Esophagus muscularis mucosa (tissue), 4 donors: Measurements from ENCODE around the gene SF3B1. TPM values are rescaled to one million over a fixed set of nuclear protein-coding genes. Genes with fewer than 3 reads are reported as not detected.

ENCODE experiments used
- DNase-seq: peaks from one replicate; pipeline ENCODE4 v3.0.0-alpha.2; 2017; ENCODE audit errors: extremely low spot score
- H3K27ac ChIP-seq, 4 donors: fragments of 200-600 bp; sonication (generic); replicated peaks in 1 of 4; 1 replicate in 3 of 4; 2 replicates in 1 of 4; pipeline ENCODE4 v1.5.1; 2016 to 2019; ENCODE audit warnings: mild to moderate bottlenecking in 1 of 4
- H3K27me3 ChIP-seq, 4 donors: fragments of 200-600 bp; sonication (generic); one replicate each; pipeline versions ENCODE4 v1.5.1 to v1.6.0; 2016 to 2019
- H3K36me3 ChIP-seq, 4 donors: fragments of 200-600 bp; sonication (generic); one replicate each; pipeline ENCODE4 v1.5.1; 2016 to 2019
- H3K4me1 ChIP-seq, 4 donors: fragments of 200-600 bp; sonication (generic); one replicate each; pipeline ENCODE4 v1.5.1; 2016 to 2019
- H3K4me3 ChIP-seq, 4 donors: fragments of 200-600 bp; sonication (generic); 1 replicate in 2 of 4; 2 replicates in 2 of 4; pipeline ENCODE4 v1.5.1; 2016 to 2019; ENCODE audit warnings: mild to moderate bottlenecking in 4 of 4, moderate library complexity in 1 of 4
- H3K9me3 ChIP-seq, 4 donors: fragments of 200-600 bp; sonication (generic); 1 replicate in 3 of 4; 2 replicates in 1 of 4; pipeline ENCODE4 v1.5.1; 2016 to 2019
- EP300 ChIP-seq: sonication (generic); formaldehyde crosslinking; IDR thresholded peaks from one replicate; pipeline ENCODE4 v1.6.1; 2017; ENCODE audit warnings: antibody characterized with exemption
- POLR2A ChIP-seq: fragments of 450-650 bp; IDR thresholded peaks from one replicate; pipeline ENCODE4 v1.6.1; 2017; ENCODE audit warnings: antibody characterized with exemption, moderate library complexity, mild to moderate bottlenecking, low read depth
- POLR2AphosphoS5 ChIP-seq, 2 donors: sonication (generic); formaldehyde crosslinking; IDR thresholded peaks; one replicate each; pipeline ENCODE4 v1.6.1; 2017; ENCODE audit warnings: antibody characterized with exemption in 2 of 2
- WGBS: methylation state at CpG from one replicate; pipeline ENCODE4 v1.1.5; 2018; 5-methylcytosine and 5-hydroxymethylcytosine counted together
- intact Hi-C: fragments of 100-400 bp; cut with DNase I; formaldehyde crosslinking; loops from one replicate; pipeline ENCODE4 v1.15.1; 2023
- total RNA-seq, 4 donors: library from RNA; depleted of rRNA; stranded (reverse); fragments of >200 nt; gene quantifications; one replicate each; pipeline versions ENCODE4 v1.1.0 to v1.2.1, GENCODE V29; 2016
- TF ChIP-seq, protein P1 (sequence below), 3 experiments: fragments of 200-600 bp in 2 of 3; fragments of 450-650 bp in 1 of 3; sonication (generic) in 2 of 3; IDR thresholded peaks; one replicate each; pipeline ENCODE4 v1.5.1; 2017 to 2019; ENCODE audit warnings: antibody characterized with exemption in 3 of 3, mild to moderate bottlenecking in 2 of 3, moderate library complexity in 1 of 3

Gene SF3B1
- total RNA-seq, 4 donors from 2014 or later = 91.5 to 223 (median 130) TPM

DNA sequence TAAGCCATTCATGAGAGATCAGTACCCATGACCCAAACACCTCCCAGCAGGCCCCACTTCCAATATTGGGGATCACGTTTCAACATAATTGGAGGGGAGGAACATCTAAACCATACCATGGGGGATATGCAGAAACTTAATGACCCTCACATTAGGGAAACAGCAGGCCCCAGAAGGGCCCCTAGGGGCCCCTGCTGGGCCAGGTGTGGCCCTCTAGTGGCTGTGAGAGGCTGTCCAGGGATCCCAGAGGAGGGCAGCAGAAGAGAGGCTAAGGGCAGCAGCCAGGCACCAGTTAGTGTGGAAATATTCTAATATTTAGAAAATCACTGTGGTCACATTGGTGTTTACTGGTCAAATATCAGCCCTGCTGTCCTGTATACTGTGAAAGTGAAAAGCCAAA, 75.0 kb downstream of the SF3B1 start:
- no peak for TF ChIP-seq POLR2A
- intact Hi-C loops = no loop called here

DNA sequence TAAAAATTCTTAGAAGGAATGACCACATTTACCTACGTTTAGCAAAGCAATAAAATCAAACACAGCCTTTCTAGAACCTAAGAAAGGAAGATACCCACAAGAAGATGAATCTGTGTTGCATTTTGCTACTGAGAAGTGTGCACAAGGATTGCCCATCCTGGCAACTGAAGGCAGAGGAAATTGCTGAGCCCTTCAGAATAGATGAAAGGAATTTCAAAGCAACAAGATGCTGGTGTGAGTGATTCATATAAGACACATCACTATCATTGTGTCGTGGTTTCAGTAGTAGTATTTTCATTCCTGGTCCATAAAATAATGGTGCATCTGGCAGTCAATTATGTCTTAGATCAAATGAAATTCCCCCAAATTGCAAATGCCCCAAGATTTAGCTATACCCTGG, 75.9 kb downstream of the SF3B1 start:
- H3K4me1 ChIP-seq = no peaks in the 10 kb centered on the region
- WGBS = 63% methylated on average over 2 of the region's 2 CpGs
- intact Hi-C loops = no loop called here
- no peak overlapping the region for H3K4me3 ChIP-seq
- no peaks in the 10 kb centered on the region for H3K9me3 ChIP-seq
- no peaks in the 10 kb centered on the region for H3K27me3 ChIP-seq
- TF ChIP-seq POLR2A (no peak), POLR2AphosphoS5 (IDR thresholded peaks at IDR 0.05) (no peak), EP300 (no peak)
- TF ChIP-seq, protein P1, sequence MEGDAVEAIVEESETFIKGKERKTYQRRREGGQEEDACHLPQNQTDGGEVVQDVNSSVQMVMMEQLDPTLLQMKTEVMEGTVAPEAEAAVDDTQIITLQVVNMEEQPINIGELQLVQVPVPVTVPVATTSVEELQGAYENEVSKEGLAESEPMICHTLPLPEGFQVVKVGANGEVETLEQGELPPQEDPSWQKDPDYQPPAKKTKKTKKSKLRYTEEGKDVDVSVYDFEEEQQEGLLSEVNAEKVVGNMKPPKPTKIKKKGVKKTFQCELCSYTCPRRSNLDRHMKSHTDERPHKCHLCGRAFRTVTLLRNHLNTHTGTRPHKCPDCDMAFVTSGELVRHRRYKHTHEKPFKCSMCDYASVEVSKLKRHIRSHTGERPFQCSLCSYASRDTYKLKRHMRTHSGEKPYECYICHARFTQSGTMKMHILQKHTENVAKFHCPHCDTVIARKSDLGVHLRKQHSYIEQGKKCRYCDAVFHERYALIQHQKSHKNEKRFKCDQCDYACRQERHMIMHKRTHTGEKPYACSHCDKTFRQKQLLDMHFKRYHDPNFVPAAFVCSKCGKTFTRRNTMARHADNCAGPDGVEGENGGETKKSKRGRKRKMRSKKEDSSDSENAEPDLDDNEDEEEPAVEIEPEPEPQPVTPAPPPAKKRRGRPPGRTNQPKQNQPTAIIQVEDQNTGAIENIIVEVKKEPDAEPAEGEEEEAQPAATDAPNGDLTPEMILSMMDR (IDR thresholded peaks at IDR 0.05) = no peak
- no peak overlapping the region for H3K27ac ChIP-seq
- no peak for DNase-seq
- no peaks in the 10 kb centered on the region for H3K36me3 ChIP-seq

More for the DNA sequence above, 75.0 kb downstream of the SF3B1 start:
- WGBS = 100% methylated on average over 1 of the region's 1 CpG
- Histone ChIP-seq H3K36me3 (no peaks in the 10 kb centered on the region), H3K27ac (no peak overlapping the region), H3K4me3 (no peak overlapping the region), H3K9me3 (no peaks in the 10 kb centered on the region), H3K4me1 (no peaks in the 10 kb centered on the region), H3K27me3 (no peaks in the 10 kb centered on the region)
- no peak for DNase-seq

DNA sequence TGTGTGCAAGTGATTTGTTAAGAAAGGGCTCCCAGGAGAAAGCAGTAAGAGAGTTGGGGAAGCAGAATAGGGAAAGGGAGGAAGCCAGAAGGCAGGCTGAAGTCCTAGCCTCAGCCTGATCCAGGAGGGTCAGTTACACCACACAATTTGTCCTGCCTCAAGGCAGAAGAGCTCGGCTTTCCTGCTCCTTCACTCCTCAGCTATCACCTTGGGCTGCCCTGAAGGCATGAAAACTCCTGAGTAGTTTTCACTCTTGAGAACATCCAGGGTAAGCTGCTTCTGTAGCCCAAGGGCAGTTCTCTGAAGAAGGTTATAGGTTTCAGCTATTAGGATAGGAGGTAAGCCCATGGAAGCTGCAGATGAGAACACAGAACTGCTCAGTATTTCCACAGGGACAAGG, 76.8 kb downstream of the SF3B1 start:
- no peak overlapping the region for H3K27ac ChIP-seq

DNA sequence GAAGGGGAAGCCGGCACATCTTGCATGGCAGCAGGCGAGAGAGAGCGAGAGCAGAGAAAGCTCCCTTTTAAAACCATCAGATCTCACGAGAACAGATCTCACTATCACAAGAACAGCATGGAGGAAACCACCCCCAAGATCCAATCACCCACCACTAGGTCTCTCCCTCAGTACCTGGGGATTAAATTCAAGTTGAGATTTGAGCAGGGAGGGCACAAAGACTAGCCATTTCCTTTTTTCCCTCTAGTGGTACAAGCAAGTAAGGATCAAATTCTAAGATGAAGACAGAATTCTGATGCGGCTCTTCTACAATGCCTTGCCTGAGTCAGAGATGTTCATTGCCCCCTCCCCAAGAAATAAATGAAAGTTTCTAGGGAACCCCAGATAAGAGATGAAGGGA, 78.7 kb downstream of the SF3B1 start:
- Histone ChIP-seq H3K27me3 (no peaks in the 10 kb centered on the region), H3K36me3 (no peaks in the 10 kb centered on the region), H3K4me1 (no peaks in the 10 kb centered on the region), H3K9me3 (no peaks in the 10 kb centered on the region), H3K4me3 (no peak overlapping the region), H3K27ac (no peak overlapping the region)
- no peak for DNase-seq
- WGBS = 79% methylated on average over 5 of the region's 5 CpGs
- TF ChIP-seq POLR2A = no peak
- TF ChIP-seq, protein P1 (IDR thresholded peaks at IDR 0.05) = peak in 1 of 3 experiments; percentile 11
- intact Hi-C loops = no loop called here

More for the DNA sequence above, 76.8 kb downstream of the SF3B1 start:
- no peak for DNase-seq
- no peaks in the 10 kb centered on the region for H3K9me3 ChIP-seq
- no peak overlapping the region for H3K4me3 ChIP-seq
- H3K36me3 ChIP-seq = no peaks in the 10 kb centered on the region
- no peaks in the 10 kb centered on the region for H3K4me1 ChIP-seq
- H3K27me3 ChIP-seq = no peaks in the 10 kb centered on the region
- 80% methylated on average over 1 of the region's 1 CpG for WGBS
- intact Hi-C loops = no loop called here
- TF ChIP-seq POLR2AphosphoS5 (IDR thresholded peaks at IDR 0.05) = no peak
- TF ChIP-seq EP300 = no peak
- TF ChIP-seq, protein P1 (IDR thresholded peaks at IDR 0.05) = no peak
- no peak for TF ChIP-seq POLR2A

- no peaks in the 10 kb centered on the region for H3K27me3 ChIP-seq
- no peak overlapping the region for H3K27ac ChIP-seq
- no peaks in the 10 kb centered on the region for H3K36me3 ChIP-seq
- H3K4me1 ChIP-seq = no peaks in the 10 kb centered on the region
- TF ChIP-seq POLR2AphosphoS5 (IDR thresholded peaks at IDR 0.05) (no peak), EP300 (no peak), POLR2A (no peak)
- intact Hi-C loops = no loop called here
- no peaks in the 10 kb centered on the region for H3K9me3 ChIP-seq
- no peak overlapping the region for H3K4me3 ChIP-seq
- 95% methylated on average over 4 of the region's 4 CpGs for WGBS
- DNase-seq = no peak
These were observed 80.7 kb downstream of the SF3B1 start for GRCh38 chr2:197354169-197354558.

GRCh38 chr2:197353393-197354168, 81.2 kb downstream of the SF3B1 start:
- H3K4me1 ChIP-seq = no peaks in the 10 kb centered on the region
- 84% methylated on average over 3 of the region's 3 CpGs for WGBS
- no peaks in the 10 kb centered on the region for H3K27me3 ChIP-seq

More at GRCh38 chr2:197353393-197354168, 81.2 kb downstream of the SF3B1 start:
- no peak for DNase-seq
- no peak overlapping the region for H3K4me3 ChIP-seq
- intact Hi-C loops = no loop called here
- H3K27ac ChIP-seq = no peak overlapping the region
- no peak for TF ChIP-seq POLR2AphosphoS5 (IDR thresholded peaks at IDR 0.05)
- TF ChIP-seq EP300 = no peak
- TF ChIP-seq POLR2A = no peak
- TF ChIP-seq, protein P1 (IDR thresholded peaks at IDR 0.05) = no peak
- no peaks in the 10 kb centered on the region for H3K9me3 ChIP-seq
- H3K36me3 ChIP-seq = no peaks in the 10 kb centered on the region
